ENCODE results near the gene TNC.

DNA sequence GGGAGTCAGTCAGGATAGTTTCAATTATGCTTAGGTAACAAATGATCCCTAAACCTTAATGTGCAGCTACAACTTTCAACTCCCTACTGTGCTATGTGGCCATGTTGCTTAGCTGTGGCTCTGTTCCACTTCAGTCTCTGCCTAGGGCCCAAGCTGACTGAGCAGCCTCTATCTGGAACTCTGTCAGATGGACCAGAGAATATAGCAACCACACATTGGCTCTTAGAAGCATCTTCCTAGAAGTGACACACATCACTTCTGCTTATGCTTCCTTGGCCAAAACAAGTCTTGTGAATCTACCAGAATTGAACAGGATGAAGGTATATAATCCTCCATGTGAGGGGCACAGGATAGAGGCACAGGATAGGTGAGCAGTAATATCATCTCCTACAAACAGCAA is 36.7 kb upstream of the TNC start:
- TF ChIP-seq POLR2AphosphoS5 (IDR thresholded peaks at IDR 0.05): no peak
- TF ChIP-seq, protein P1, sequence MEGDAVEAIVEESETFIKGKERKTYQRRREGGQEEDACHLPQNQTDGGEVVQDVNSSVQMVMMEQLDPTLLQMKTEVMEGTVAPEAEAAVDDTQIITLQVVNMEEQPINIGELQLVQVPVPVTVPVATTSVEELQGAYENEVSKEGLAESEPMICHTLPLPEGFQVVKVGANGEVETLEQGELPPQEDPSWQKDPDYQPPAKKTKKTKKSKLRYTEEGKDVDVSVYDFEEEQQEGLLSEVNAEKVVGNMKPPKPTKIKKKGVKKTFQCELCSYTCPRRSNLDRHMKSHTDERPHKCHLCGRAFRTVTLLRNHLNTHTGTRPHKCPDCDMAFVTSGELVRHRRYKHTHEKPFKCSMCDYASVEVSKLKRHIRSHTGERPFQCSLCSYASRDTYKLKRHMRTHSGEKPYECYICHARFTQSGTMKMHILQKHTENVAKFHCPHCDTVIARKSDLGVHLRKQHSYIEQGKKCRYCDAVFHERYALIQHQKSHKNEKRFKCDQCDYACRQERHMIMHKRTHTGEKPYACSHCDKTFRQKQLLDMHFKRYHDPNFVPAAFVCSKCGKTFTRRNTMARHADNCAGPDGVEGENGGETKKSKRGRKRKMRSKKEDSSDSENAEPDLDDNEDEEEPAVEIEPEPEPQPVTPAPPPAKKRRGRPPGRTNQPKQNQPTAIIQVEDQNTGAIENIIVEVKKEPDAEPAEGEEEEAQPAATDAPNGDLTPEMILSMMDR (IDR thresholded peaks at IDR 0.05 in 8 of 11, conservative IDR thresholded peaks at IDR 0.05 in 3 of 11): no peak

Measured in spleen (tissue), 7 donors.